Measurements from ENCODE around the gene DUSP1. TPM values are rescaled to one million over a fixed set of nuclear protein-coding genes. Genes with fewer than 3 reads are reported as not detected.

DUSP1 gene
- total RNA-seq, 1 donor from 2014 or later, result 250 TPM

- DNase-seq (ENCODE audit: extremely low spot score, unreplicated experiment), result no peak
- Mint-ChIP-seq H3K27ac (ENCODE audit: unreplicated experiment) (no peak overlapping the region), H3K4me1 (ENCODE audit: unreplicated experiment) (peaks cover 12% of the 10 kb centered on the region), H3K36me3 (ENCODE audit: unreplicated experiment) (no peaks in the 10 kb centered on the region), H3K9me3 (ENCODE audit: unreplicated experiment) (peaks cover 11% of the 10 kb centered on the region), H3K27me3 (ENCODE audit: unreplicated experiment) (no peaks in the 10 kb centered on the region), H3K4me3 (ENCODE audit: unreplicated experiment) (no peak overlapping the region)
- TF ChIP-seq CTCF (IDR thresholded peaks at IDR 0.05), result no peak
Observed at GRCh38 chr5:172751761-172752510, 19.1 kb downstream of the DUSP1 start.

GRCh38 chr5:172749881-172750633 lies 20.9 kb downstream of the DUSP1 start:
- Mint-ChIP-seq H3K9me3 (ENCODE audit: unreplicated experiment) (peaks cover 8% of the 10 kb centered on the region), H3K27ac (ENCODE audit: unreplicated experiment) (peak overlapping the region; percentile 16), H3K4me1 (ENCODE audit: unreplicated experiment) (peaks cover 12% of the 10 kb centered on the region), H3K27me3 (ENCODE audit: unreplicated experiment) (no peaks in the 10 kb centered on the region), H3K36me3 (ENCODE audit: unreplicated experiment) (no peaks in the 10 kb centered on the region), H3K4me3 (ENCODE audit: unreplicated experiment) (no peak overlapping the region)
- DNase-seq (ENCODE audit: extremely low spot score, unreplicated experiment), result no peak
- no peak for TF ChIP-seq CTCF (IDR thresholded peaks at IDR 0.05)

GRCh38 chr5:172749076-172749475 lies 21.9 kb downstream of the DUSP1 start:
- no peak for TF ChIP-seq CTCF (IDR thresholded peaks at IDR 0.05)
- Mint-ChIP-seq H3K27me3 (ENCODE audit: unreplicated experiment) (no peaks in the 10 kb centered on the region), H3K4me1 (ENCODE audit: unreplicated experiment) (peaks cover 12% of the 10 kb centered on the region), H3K27ac (ENCODE audit: unreplicated experiment) (no peak overlapping the region), H3K4me3 (ENCODE audit: unreplicated experiment) (no peak overlapping the region), H3K36me3 (ENCODE audit: unreplicated experiment) (no peaks in the 10 kb centered on the region), H3K9me3 (ENCODE audit: unreplicated experiment) (peaks cover 8% of the 10 kb centered on the region)
- no peak for DNase-seq (ENCODE audit: extremely low spot score, unreplicated experiment)

GRCh38 chr5:172748341-172748843 lies 22.6 kb downstream of the DUSP1 start:
- Mint-ChIP-seq H3K4me3 (ENCODE audit: unreplicated experiment) (no peak overlapping the region), H3K27me3 (ENCODE audit: unreplicated experiment) (no peaks in the 10 kb centered on the region), H3K9me3 (ENCODE audit: unreplicated experiment) (peaks cover 8% of the 10 kb centered on the region), H3K36me3 (ENCODE audit: unreplicated experiment) (no peaks in the 10 kb centered on the region), H3K4me1 (ENCODE audit: unreplicated experiment) (peaks cover 13% of the 10 kb centered on the region), H3K27ac (ENCODE audit: unreplicated experiment) (no peak overlapping the region)
- DNase-seq (ENCODE audit: extremely low spot score, unreplicated experiment), result no peak
- TF ChIP-seq CTCF (IDR thresholded peaks at IDR 0.05), result no peak

GRCh38 chr5:172747471-172747870 lies 23.5 kb downstream of the DUSP1 start:
- Mint-ChIP-seq H3K36me3 (ENCODE audit: unreplicated experiment) (no peaks in the 10 kb centered on the region), H3K4me1 (ENCODE audit: unreplicated experiment) (peaks cover 17% of the 10 kb centered on the region), H3K27ac (ENCODE audit: unreplicated experiment) (no peak overlapping the region), H3K4me3 (ENCODE audit: unreplicated experiment) (no peak overlapping the region), H3K9me3 (ENCODE audit: unreplicated experiment) (peaks cover 8% of the 10 kb centered on the region), H3K27me3 (ENCODE audit: unreplicated experiment) (no peaks in the 10 kb centered on the region)
- no peak for DNase-seq (ENCODE audit: extremely low spot score, unreplicated experiment)
- TF ChIP-seq CTCF (IDR thresholded peaks at IDR 0.05), result no peak

Data from osteocyte (in vitro differentiated cells).